NCI-H1417 (cell line): ENCODE data around the gene GEMIN4.
"Not testable (repeated sequence)": the region's sequence is repeated elsewhere in the genome, so short reads cannot be mapped to it uniquely, and the experiment has no call there.

Experiments used
- DNase-seq, 3 experiments: peaks; one replicate each; lab custom pipeline; 2025; lab: John Stamatoyannopoulos, UW

GEMIN4 gene

GRCh38 chr17:752002-752619 lies at the start of gene GEMIN4:
GEMIN4 (minus strand) TSS chr17:752264; CDS start chr17:752142, 122 bp downstream.
- peak; percentile 86 to 91 (median 90) for DNase-seq

DNA sequence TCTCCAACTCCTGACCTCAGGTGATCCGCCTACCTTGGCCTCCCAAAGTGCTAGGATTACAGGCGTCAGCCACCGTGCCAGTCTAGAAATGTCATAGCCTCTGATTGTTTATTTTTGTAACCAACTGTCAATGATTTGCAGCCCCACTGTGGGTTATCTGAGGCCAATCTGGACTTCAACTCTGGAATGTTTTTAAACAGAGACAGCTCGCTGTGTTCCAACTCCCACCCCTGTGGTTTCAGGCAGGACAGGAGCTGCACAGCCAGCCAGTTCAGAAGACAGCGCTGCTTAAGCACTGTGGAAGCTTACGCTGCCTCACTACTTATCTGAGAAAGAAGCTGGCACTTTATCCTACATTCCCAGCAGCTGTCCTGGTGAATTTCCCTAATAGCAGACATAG lies 49.6 kb upstream of the GEMIN4 start:
- no peak for DNase-seq

GRCh38 chr17:800446-801242 lies 48.6 kb upstream of the GEMIN4 start:
- DNase-seq, result no peak

DNA sequence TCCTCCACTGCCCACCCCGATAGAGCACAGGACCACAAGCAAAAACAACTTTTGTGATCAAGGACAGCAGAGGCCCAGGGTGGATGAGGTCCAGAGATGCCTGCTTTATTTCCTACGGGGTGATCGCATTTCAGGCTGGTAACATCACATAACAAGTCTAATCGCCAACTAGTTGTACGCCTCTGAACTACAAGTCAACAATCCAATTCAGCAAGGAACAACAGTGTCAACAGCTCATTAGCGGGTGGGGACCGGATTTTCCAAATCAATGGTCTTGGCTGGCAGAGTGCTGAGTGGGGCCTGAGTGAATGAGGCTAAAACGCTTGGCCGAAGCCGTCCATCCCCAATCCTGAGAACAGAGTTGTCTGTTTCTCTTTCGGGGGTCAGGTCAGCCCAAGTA lies 47.2 kb upstream of the GEMIN4 start:
- DNase-seq, result no peak

- DNase-seq, result peak in 1 of 3 experiments; percentile 41
Observed at GRCh38 chr17:798246-798645, 46.2 kb upstream of the GEMIN4 start.

DNA sequence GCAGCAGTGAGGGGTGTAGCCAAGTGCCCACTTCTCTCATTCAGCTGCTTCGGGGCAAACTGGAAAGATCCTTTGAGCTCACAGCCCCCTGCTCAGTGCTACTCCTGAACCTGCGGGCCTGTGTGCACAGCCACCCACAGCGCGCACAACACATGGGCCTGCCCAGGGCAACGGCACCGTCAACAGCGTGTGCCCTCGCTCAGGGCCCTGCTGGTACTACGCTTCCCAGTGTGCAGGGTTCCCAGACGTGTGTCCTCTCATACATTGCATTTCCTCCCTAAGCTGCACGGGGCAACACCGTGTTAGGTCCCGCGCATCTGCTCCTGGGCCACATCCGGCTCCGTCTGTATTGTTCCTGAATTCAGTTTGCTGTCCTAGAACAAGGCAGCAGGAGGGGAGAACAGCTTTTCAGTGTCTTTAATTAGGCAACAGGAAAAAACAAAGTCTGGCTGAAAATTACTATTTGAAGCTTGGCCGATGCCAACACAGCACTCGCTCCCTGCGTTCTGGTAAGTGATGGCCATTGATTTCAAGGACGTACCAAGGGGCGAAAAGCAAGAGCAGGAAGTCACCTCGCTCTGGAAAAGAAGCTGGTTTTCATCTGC lies 45.3 kb upstream of the GEMIN4 start:
- DNase-seq, result no peak

DNA sequence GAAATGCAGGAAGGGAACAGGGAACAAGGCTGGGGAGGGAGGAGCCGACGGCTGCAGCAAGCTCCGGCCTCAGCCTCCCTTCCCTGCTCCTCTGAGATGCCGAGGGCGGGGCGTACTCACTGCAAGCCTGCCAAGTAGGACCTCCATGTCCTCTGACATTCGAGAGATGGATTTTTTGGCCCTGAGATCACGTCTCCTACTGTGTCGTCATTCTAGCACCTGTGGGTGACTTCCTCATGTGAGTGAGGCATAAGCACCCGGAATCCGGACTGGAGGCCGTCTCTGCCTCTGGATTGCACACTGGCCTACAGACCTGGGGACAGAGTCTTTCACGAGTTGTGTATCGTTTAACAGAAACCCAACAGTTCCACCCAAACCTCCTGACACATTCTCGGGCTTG lies 44.5 kb upstream of the GEMIN4 start:
- DNase-seq, result no peak

DNA sequence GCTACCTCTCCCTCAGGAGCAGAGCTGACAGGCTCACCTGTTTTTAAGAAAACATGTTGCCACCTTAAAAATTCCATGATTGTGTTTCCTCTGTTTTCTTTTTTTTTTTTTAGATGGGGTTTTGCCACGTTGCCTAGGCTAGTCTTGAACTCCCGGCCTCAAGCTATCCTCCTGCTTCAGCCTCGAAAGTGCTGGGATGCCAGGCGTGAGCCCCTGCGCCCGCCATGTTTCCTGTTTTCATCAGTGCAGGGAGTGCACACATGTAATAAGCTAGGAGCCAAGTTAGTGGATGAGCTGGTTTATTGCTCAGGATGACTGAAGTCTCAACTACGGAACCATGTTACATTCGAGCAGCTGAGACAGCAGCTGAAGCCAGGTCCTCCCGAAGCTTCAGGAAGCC lies 43.7 kb upstream of the GEMIN4 start:
- no peak for DNase-seq

- DNase-seq, result no peak
Observed at GRCh38 chr17:795276-795675, 43.2 kb upstream of the GEMIN4 start.

- DNase-seq, result peak; percentile 43 to 67 (median 49)
Observed at GRCh38 chr17:794876-795275, 42.8 kb upstream of the GEMIN4 start.

DNA sequence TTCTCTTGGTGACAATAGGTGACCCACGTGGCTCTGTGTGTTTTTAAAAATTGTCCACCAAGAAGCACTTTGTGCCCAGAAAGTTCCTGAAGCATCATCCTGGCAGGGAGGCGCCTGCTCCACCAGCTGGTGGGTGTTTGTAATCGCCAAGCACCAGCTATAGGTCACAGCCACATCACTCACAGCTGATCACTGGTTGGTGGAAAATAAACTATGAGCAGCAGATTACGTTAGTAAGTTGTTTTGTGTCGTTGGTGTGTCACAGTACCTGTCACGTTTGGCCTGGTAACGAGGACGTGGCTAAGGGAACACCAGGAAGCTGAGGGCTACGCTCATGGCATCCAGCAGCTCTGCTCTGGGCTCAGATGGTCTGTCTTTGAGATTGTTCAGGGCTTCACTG lies 40.2 kb upstream of the GEMIN4 start:
- DNase-seq, result no peak

- DNase-seq, result no peak
Observed at GRCh38 chr17:791829-792228, 39.8 kb upstream of the GEMIN4 start.

DNA sequence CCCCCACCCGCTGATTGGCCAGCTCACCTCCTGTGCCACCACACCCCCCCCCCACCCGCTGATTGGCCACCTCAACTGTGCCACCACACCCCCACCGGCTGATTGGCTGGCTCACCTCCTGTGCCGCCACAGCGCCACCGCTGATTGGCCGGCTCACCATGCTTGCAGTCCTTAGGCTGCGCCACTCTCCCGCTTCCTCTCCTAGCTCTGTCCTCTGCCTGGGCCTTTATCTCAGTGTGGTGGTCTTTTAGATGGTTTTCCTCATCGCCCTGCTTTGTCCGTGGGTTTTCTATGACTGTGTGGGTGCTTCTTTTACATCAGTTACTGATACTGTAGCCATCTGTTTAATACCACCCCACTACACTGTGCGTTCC lies 38.8 kb upstream of the GEMIN4 start:
- DNase-seq, result not testable (repeated sequence)

GRCh38 chr17:789931-790873 lies 38.1 kb upstream of the GEMIN4 start:
- not testable (repeated sequence) for DNase-seq

GRCh38 chr17:789160-789840 lies 37.2 kb upstream of the GEMIN4 start:
- DNase-seq, result no peak

- DNase-seq, result no peak
Observed at GRCh38 chr17:788551-788950, 36.5 kb upstream of the GEMIN4 start.

DNA sequence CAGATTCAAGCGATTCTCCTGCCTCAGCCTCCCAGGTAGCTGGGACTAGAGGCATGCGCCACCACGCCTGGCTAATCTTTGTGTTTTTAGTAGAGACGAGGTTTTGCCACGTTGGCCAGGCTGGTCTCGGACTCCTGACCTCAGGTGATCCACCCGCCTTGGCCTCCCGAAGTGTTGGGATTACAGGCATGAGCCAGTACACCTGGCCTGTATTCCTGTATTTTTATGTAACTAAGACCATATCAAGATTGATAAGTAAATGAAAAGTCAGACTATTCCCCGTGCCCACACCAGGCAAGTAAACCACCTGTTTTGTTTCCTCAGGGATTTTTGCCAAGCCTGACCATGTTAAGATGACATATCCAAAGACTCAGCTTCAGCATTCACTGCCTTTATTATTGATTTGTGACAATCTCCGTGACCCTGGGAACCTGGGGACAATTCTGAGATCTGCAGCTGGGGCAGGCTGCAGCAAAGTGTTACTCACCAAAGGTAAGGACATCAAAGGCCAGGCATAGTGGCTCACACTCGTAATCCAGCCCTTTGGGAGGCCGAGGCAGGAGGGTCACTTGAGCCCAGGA lies 35.7 kb upstream of the GEMIN4 start:
- DNase-seq, result no peak

GRCh38 chr17:785901-786300 lies 33.8 kb upstream of the GEMIN4 start:
- not testable (repeated sequence) for DNase-seq

DNA sequence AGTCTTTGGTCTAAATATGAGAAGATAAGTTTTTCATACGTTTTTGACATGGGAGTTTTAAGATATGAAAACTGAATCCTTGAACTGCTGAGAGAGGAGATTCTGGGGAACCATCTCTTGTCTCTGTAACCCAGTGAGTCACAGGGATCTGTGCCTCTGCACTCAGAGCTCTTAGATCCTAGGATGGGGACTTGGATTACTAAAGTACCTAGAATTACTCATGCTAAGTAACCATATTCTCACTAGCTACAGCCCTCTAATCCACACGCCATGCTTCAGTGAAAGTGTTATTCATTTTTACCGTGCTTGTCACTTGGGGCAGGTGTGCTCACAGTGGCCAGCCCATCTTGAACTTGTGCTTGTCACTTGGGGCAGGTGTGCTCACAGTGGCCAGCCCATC lies 32.1 kb upstream of the GEMIN4 start:
- DNase-seq, result no peak

DNA sequence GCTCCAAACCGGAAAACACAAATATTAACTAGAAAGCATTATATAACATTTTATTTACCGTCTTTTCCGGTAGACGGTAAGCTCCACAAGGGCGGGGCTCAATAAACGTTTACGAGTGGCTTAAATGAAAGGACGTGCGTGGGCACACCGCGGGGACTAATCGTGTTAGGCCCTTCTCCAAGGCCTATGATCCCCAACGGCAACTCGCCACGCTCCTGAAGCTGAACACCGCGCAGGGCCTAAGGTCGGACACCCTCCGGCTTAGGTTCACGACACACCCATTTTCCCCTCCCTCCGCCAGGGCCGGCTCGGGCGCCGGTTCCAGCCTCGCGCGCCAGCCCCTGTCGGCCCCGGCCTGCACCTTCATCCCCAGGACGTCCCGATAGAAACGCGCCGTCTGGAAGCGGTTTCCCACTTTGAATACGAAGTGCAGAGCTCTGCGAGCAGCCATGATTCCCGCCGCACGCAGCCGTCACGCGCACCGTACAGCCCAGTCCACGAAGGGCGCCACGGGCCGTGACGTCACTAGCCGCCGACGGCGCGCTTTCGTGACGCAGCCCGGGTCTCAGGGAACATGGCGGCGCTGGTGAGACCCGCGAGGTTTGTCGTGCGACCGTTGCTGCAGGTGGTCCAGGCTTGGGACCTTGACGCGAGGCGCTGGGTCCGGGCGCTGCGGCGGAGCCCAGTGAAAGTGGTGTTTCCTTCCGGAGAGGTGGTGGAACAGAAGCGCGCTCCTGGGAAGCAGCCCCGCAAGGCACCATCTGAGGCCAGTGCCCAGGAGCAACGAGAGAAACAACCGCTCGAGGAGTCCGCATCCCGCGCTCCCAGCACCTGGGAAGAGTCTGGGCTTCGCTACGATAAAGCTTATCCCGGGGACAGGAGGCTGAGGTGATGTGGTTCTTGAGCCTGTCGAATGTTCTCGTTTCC lies 30.0 kb upstream of the GEMIN4 start, which contains the start of the genes GLOD4 and MRM3:
TSS of gene GLOD4 (minus strand) at position 476 of the 927 bp plus-strand sequence. CDS start at position 451, 25 bp downstream.
TSS of gene MRM3 (plus strand) at position 549 of the 927 bp plus-strand sequence. CDS start at position 575, 26 bp downstream.
- peak; percentile 79 to 87 (median 84) for DNase-seq
